ENCODE measurements around the gene FAM72B.
"Not testable (repeated sequence)": the region's sequence is repeated elsewhere in the genome, so short reads cannot be mapped to it uniquely, and the experiment has no call there.

FAM72B gene

GRCh38 chr1:121152788-121153187, 31.4 kb downstream of the FAM72B start:
- DNase-seq (ENCODE audit: low spot score): not testable (repeated sequence)

- not testable (repeated sequence) for DNase-seq (ENCODE audit: low spot score)
Observed at GRCh38 chr1:121151294-121151693, 32.8 kb downstream of the FAM72B start.

GRCh38 chr1:121148489-121149190, 35.5 kb downstream of the FAM72B start:
- DNase-seq (ENCODE audit: low spot score): not testable (repeated sequence)

- not testable (repeated sequence) for DNase-seq (ENCODE audit: low spot score)
Observed at GRCh38 chr1:121140393-121140792, 43.7 kb downstream of the FAM72B start.

- not testable (repeated sequence) for DNase-seq (ENCODE audit: low spot score)
Observed at GRCh38 chr1:121131494-121131893, 52.6 kb downstream of the FAM72B start.

GRCh38 chr1:121118480-121118824, 65.7 kb downstream of the FAM72B start:
- not testable (repeated sequence) for DNase-seq (ENCODE audit: low spot score)

All from CD4-positive, alpha-beta T cell treated with Interleukin-15 for 4 hours (primary cell).